Hematopoietic multipotent progenitor cell treated with erythropoietin and hydrocortisone succinate and interleukin-3 and kit ligand, for 15 days (in vitro differentiated cells): ENCODE measurements around the gene MYOT.
"Not testable (repeated sequence)": the region's sequence is repeated elsewhere in the genome, so short reads cannot be mapped to it uniquely, and the experiment has no call there.

Source experiments
- DNase-seq: peaks from one replicate; pipeline ENCODE4 v3.0.0-alpha.2; 2015; ENCODE audit warnings: low spot score

Gene MYOT

GRCh38 chr5:137867664-137868063, at the start of gene MYOT:
Gene MYOT, plus strand, starts transcription at chr5:137867860. Its CDS starts 2,792 bp downstream, at chr5:137870652.
- DNase-seq = no peak

GRCh38 chr5:137819766-137820165, 47.9 kb upstream of the MYOT start:
- DNase-seq = no peak

GRCh38 chr5:137822158-137822764, 45.4 kb upstream of the MYOT start:
- DNase-seq = no peak

GRCh38 chr5:137822984-137823383, 44.7 kb upstream of the MYOT start:
- DNase-seq = no peak

- DNase-seq = no peak
Measured at GRCh38 chr5:137825165-137825564, 42.5 kb upstream of the MYOT start.

- no peak for DNase-seq
Measured at GRCh38 chr5:137826067-137826466, 41.6 kb upstream of the MYOT start.

- no peak for DNase-seq
Measured at GRCh38 chr5:137828180-137828579, 39.5 kb upstream of the MYOT start.

- no peak for DNase-seq
Measured at GRCh38 chr5:137828664-137829063, 39.0 kb upstream of the MYOT start.

- DNase-seq = no peak
Measured at GRCh38 chr5:137831105-137831504, 36.6 kb upstream of the MYOT start.

GRCh38 chr5:137831526-137831925, 36.1 kb upstream of the MYOT start:
- DNase-seq = no peak

- no peak for DNase-seq
Measured at GRCh38 chr5:137832416-137832815, 35.2 kb upstream of the MYOT start.

GRCh38 chr5:137833463-137833862, 34.2 kb upstream of the MYOT start:
- DNase-seq = no peak

GRCh38 chr5:137834498-137835049, 33.1 kb upstream of the MYOT start:
- DNase-seq = no peak

- DNase-seq = no peak
Measured at GRCh38 chr5:137836298-137836697, 31.4 kb upstream of the MYOT start.

- no peak for DNase-seq
Measured at GRCh38 chr5:137836997-137837396, 30.7 kb upstream of the MYOT start.

GRCh38 chr5:137837491-137838394, 29.9 kb upstream of the MYOT start:
- no peak for DNase-seq

GRCh38 chr5:137838976-137839375, 28.7 kb upstream of the MYOT start:
- no peak for DNase-seq

- DNase-seq = no peak
Measured at GRCh38 chr5:137842296-137842695, 25.4 kb upstream of the MYOT start.

GRCh38 chr5:137843676-137844299, 23.9 kb upstream of the MYOT start:
- no peak for DNase-seq

GRCh38 chr5:137845472-137845871, 22.2 kb upstream of the MYOT start:
- no peak for DNase-seq

- no peak for DNase-seq
Measured at GRCh38 chr5:137847687-137848086, 20.0 kb upstream of the MYOT start.

- not testable (repeated sequence) for DNase-seq
Measured at GRCh38 chr5:137853165-137853564, 14.5 kb upstream of the MYOT start.

- no peak for DNase-seq
Measured at GRCh38 chr5:137856201-137856600, 11.5 kb upstream of the MYOT start.
